ENCODE data around the gene SLC6A3.

The SLC6A3 gene

GRCh38 chr5:1446602-1447343 lies 1.5 kb upstream of the SLC6A3 start:
- H3K4me3 ChIP-seq (replicated peaks in 1 of 2; ENCODE audit: low read depth in 2 of 2, low read length in 2 of 2), result no peak overlapping the region
- no peak for TF ChIP-seq CTCF (IDR thresholded peaks at IDR 0.05; ENCODE audit: low read depth, low read length)
- DNase-seq (ENCODE audit: low read depth in 2 of 2), result no peak

GRCh38 chr5:1445689-1446601 lies 705 bp upstream of the SLC6A3 start:
- no peak for TF ChIP-seq CTCF (IDR thresholded peaks at IDR 0.05; ENCODE audit: low read depth, low read length)
- H3K4me3 ChIP-seq (replicated peaks in 1 of 2; ENCODE audit: low read depth in 2 of 2, low read length in 2 of 2), result no peak overlapping the region
- peak in 1 of 2 donors; percentile 5 for DNase-seq (ENCODE audit: low read depth in 2 of 2)

- TF ChIP-seq CTCF (IDR thresholded peaks at IDR 0.05; ENCODE audit: low read depth, low read length), result no peak
- H3K4me3 ChIP-seq (replicated peaks in 1 of 2; ENCODE audit: low read depth in 2 of 2, low read length in 2 of 2), result no peak overlapping the region
- no peak for DNase-seq (ENCODE audit: low read depth in 2 of 2)
These were observed 665 bp downstream of the SLC6A3 start for GRCh38 chr5:1444361-1445189.

- H3K4me3 ChIP-seq (replicated peaks in 1 of 2; ENCODE audit: low read depth in 2 of 2, low read length in 2 of 2), result no peak overlapping the region
- TF ChIP-seq CTCF (IDR thresholded peaks at IDR 0.05; ENCODE audit: low read depth, low read length), result no peak
- no peak for DNase-seq (ENCODE audit: low read depth in 2 of 2)
These were observed 1.3 kb downstream of the SLC6A3 start for GRCh38 chr5:1443991-1444360.

- no peak for TF ChIP-seq CTCF (IDR thresholded peaks at IDR 0.05; ENCODE audit: low read depth, low read length)
- no peak overlapping the region for H3K4me3 ChIP-seq (replicated peaks in 1 of 2; ENCODE audit: low read depth in 2 of 2, low read length in 2 of 2)
- DNase-seq (ENCODE audit: low read depth in 2 of 2), result no peak
These were observed 2.1 kb downstream of the SLC6A3 start for GRCh38 chr5:1443171-1443570.

Data from cardiac fibroblast (primary cell).